GM12878 (cell line): Measurements from ENCODE around the gene OSGEP.
"Not testable (repeated sequence)": the region's sequence is repeated elsewhere in the genome, so short reads cannot be mapped to it uniquely, and the experiment has no call there.

Experiments
- CEBPB ChIP-seq, 2 experiments: fragments of 150-350 bp in 1 of 2; IDR thresholded peaks; 2 replicates each; pipeline ENCODE4 v1.6.1; 2012 to 2014; ENCODE audit warnings: low read depth in 2 of 2, low read length in 2 of 2, borderline replicate concordance in 1 of 2, inconsistent platforms in 1 of 2
- LARP7 ChIP-seq: fragments of 450-650 bp; IDR thresholded peaks from 2 replicates; pipeline ENCODE4 v1.6.1; 2017; ENCODE audit warnings: mild to moderate bottlenecking
- SREBF1 ChIP-seq: IDR thresholded peaks from 2 replicates; pipeline ENCODE4 v1.6.1; 2012; ENCODE audit warnings: mild to moderate bottlenecking, low read length

GRCh38 chr14:20452831-20453230 lies 1.8 kb downstream of the OSGEP start:
- not testable (repeated sequence) for TF ChIP-seq CEBPB (IDR thresholded peaks at IDR 0.05; ENCODE audit: borderline replicate concordance in 1 of 2, low read depth in 2 of 2, low read length in 2 of 2); LARP7; SREBF1
